Endothelial cell of umbilical vein (primary cell): ENCODE data around the gene STAT2. TPM values are rescaled to one million over a fixed set of nuclear protein-coding genes. Genes with fewer than 3 reads are reported as not detected.
A peak's percentile ranks its signal among the peaks of the same experiment; 100 is the strongest.

ENCODE experiments used
- BruUV-seq: library from RNA; stranded (reverse); fragments of 400-500 nt; replicated peaks from 2 replicates; lab custom pipeline; 2021; lab: Mats Ljungman, UMichigan
- CTCF ChIA-PET: fragments of 300-600, 350-600 bp; sonication (Branson Sonifier 250); formaldehyde crosslinking; loops from one replicate; lab custom pipeline; 2021; ENCODE audit warnings: antibody characterized with exemption, inconsistent platforms; lab: Charles Lee
- POLR2A ChIA-PET: fragments of 300-600, 350-600 bp; sonication (Branson Sonifier 250); formaldehyde crosslinking; loops from one replicate; lab custom pipeline; 2021; ENCODE audit warnings: antibody characterized with exemption, inconsistent platforms; lab: Charles Lee
- DNase-seq: peaks from one replicate; pipeline ENCODE4 v3.0.0-alpha.2; 2011; ENCODE audit warnings: low read depth, low spot score
- FAIRE-seq: peaks from 2 replicates; lab custom pipeline; 2011; peaks lifted over from hg19 to GRCh38; lab: Jason Lieb, UNC
- H2AFZ ChIP-seq: 2 replicates; pipeline ENCODE4 v1.6.0; 2012; ENCODE audit warnings: low read depth, low read length, control low read depth, inconsistent platforms
- H3K27ac ChIP-seq: 2 replicates; pipeline ENCODE4 v1.5.1; 2011; ENCODE audit warnings: low read depth, mild to moderate bottlenecking, control low read depth, low read length, moderate library complexity; ENCODE audit not compliant: insufficient read depth
- H3K27me3 ChIP-seq, 2 experiments: 2 replicates each; pipeline versions ENCODE4 v1.6.0 to v1.6.1; 2011; ENCODE audit warnings: low read length in 2 of 2, mixed read lengths in 1 of 2; ENCODE audit not compliant: control insufficient read depth in 2 of 2, insufficient read depth in 2 of 2
- H3K36me3 ChIP-seq, 2 experiments: 2 replicates in 1 of 2; 3 replicates in 1 of 2; pipeline ENCODE4 v1.5.1; 2011; ENCODE audit warnings: low read length in 2 of 2, mild to moderate bottlenecking in 1 of 2, moderate library complexity in 1 of 2; ENCODE audit not compliant: control insufficient read depth in 2 of 2, insufficient read depth in 2 of 2; ENCODE audit errors: extremely low read depth in 1 of 2
- H3K4me1 ChIP-seq: 3 replicates; pipeline ENCODE4 v1.5.1; 2011; ENCODE audit warnings: mild to moderate bottlenecking, low read length; ENCODE audit not compliant: control insufficient read depth, insufficient read depth; ENCODE audit errors: extremely low read depth
- H3K4me2 ChIP-seq: 2 replicates; pipeline ENCODE4 v1.6.1; 2011; ENCODE audit warnings: low read length, control low read depth, mixed read lengths; ENCODE audit not compliant: insufficient read depth
- H3K4me3 ChIP-seq, 3 experiments: fragments of 200-600 bp in 1 of 3; sonication (generic), shearing (Covaris generic) in 1 of 3; replicated peaks in 1 of 3; 2 replicates each; pipeline ENCODE4 v1.5.1; 2011 to 2016; ENCODE audit warnings: control low read depth in 3 of 3, low read length in 3 of 3, mild to moderate bottlenecking in 2 of 3, inconsistent platforms in 1 of 3, low read depth in 1 of 3, moderate library complexity in 1 of 3; ENCODE audit not compliant: insufficient read depth in 1 of 3
- H3K79me2 ChIP-seq: 2 replicates; pipeline ENCODE4 v1.6.0; 2012; ENCODE audit warnings: low read length, inconsistent platforms; ENCODE audit not compliant: control insufficient read depth, insufficient read depth
- H3K9ac ChIP-seq: replicated peaks from 2 replicates; pipeline ENCODE3; 2011; ENCODE audit warnings: low read length, control low read depth; ENCODE audit not compliant: insufficient read depth; ENCODE audit errors: extremely low read depth
- H3K9me1 ChIP-seq: replicated peaks from 3 replicates; pipeline ENCODE4 v1.6.0; 2011; ENCODE audit warnings: mild to moderate bottlenecking, low read length; ENCODE audit not compliant: control insufficient read depth, insufficient read depth; ENCODE audit errors: extremely low read depth
- H3K9me3 ChIP-seq: replicated peaks from 2 replicates; pipeline ENCODE4 v1.5.1; 2012; ENCODE audit warnings: low read length, inconsistent platforms; ENCODE audit not compliant: control insufficient read depth, insufficient read depth
- H4K20me1 ChIP-seq: replicated peaks from 2 replicates; pipeline ENCODE3; 2011; ENCODE audit warnings: mild to moderate bottlenecking, low read length; ENCODE audit not compliant: control insufficient read depth, insufficient read depth; ENCODE audit errors: extremely low read depth
- CTCF ChIP-seq, 2 donors: IDR thresholded peaks; 1 replicate in 1 of 2; 2 replicates in 1 of 2; pipeline ENCODE4 v1.5.1; 2011; ENCODE audit warnings: low read length in 2 of 2, mild to moderate bottlenecking in 2 of 2, moderate library complexity in 2 of 2, control low read depth in 1 of 2, inconsistent platforms in 1 of 2, low read depth in 1 of 2; ENCODE audit not compliant: insufficient read depth in 1 of 2; ENCODE audit errors: extremely low read depth in 1 of 2
- EZH2 ChIP-seq: IDR thresholded peaks from 2 replicates; pipeline ENCODE4 v1.6.1; 2012; ENCODE audit warnings: borderline replicate concordance, low read depth, mild to moderate bottlenecking, moderate library complexity, low read length, inconsistent platforms; ENCODE audit not compliant: severe bottlenecking
- FOS ChIP-seq: IDR thresholded peaks from 2 replicates; pipeline ENCODE4 v1.6.1; 2011; ENCODE audit warnings: mild to moderate bottlenecking, low read length, moderate library complexity, borderline replicate concordance; ENCODE audit not compliant: insufficient read depth
- GATA2 ChIP-seq: IDR thresholded peaks from 2 replicates; pipeline ENCODE4 v1.7.0; 2011; ENCODE audit warnings: low read depth, mild to moderate bottlenecking, moderate library complexity, mixed read lengths, low read length; ENCODE audit not compliant: insufficient read length, insufficient read depth
- JUN ChIP-seq: IDR thresholded peaks from 2 replicates; pipeline ENCODE4 v1.6.1; 2011; ENCODE audit warnings: borderline replicate concordance, low read depth; ENCODE audit not compliant: insufficient read length, insufficient read depth
- MAX ChIP-seq: IDR thresholded peaks from 2 replicates; pipeline ENCODE4 v1.6.1; 2011; ENCODE audit not compliant: insufficient read depth, insufficient read length
- MYC ChIP-seq: IDR thresholded peaks from one replicate; pipeline ENCODE4 v1.6.1; 2011; ENCODE audit warnings: mild to moderate bottlenecking, low read depth, low read length
- POLR2A ChIP-seq: IDR thresholded peaks from 2 replicates; pipeline ENCODE4 v1.6.1; 2012; ENCODE audit warnings: low read depth, mild to moderate bottlenecking, control low read depth, low read length
- POLR2AphosphoS5 ChIP-seq: IDR thresholded peaks from 2 replicates; pipeline ENCODE4 v1.6.1; 2012; ENCODE audit warnings: low read depth, mild to moderate bottlenecking, control low read depth, low read length, moderate library complexity; ENCODE audit not compliant: insufficient read depth
- dilution Hi-C: fragments of 300-500 bp; cut with MboI; formaldehyde crosslinking; loops from one replicate; pipeline ENCODE4 v1.15.0; 2019; ENCODE audit warnings: low sequenced_read_pairs; ENCODE audit not compliant: extremely low pct_ligation_motif_present
- intact Hi-C: fragments of 100-400 bp; cut with micrococcal nuclease; formaldehyde crosslinking; loops from one replicate; pipeline ENCODE4 v1.10.0; 2022
- polyA plus RNA-seq, 4 experiments: library from polyadenylated mRNA; depleted of rRNA in 3 of 4; stranded (reverse) in 3 of 4; unstranded in 1 of 4; fragments of >200 nt; gene quantifications; 2 replicates each; pipeline versions ENCODE4 v1.2.1 to v1.2.3, GENCODE V29; 2011 to 2012; ENCODE audit warnings: missing spikeins in 1 of 4
- total RNA-seq: library from RNA; stranded (reverse); gene quantifications from 2 replicates; pipeline ENCODE4 v1.2.3, GENCODE V29; 2021

STAT2 gene
- total and polyA plus RNA-seq, 2 donors (not counting 3 experiments of a cell fraction or from before 2014, with no cell fraction given) = 62.8 to 66.5 TPM

- Histone ChIP-seq H3K9ac (peak overlapping the region; percentile 59), H3K4me3 (peak overlapping the region; percentile 2 to 91 (median 88)), H3K9me3 (no peaks in the 10 kb centered on the region), H2AFZ (peak overlapping the region; percentile 4), H4K20me1 (peaks cover 2% of the 10 kb centered on the region), H3K9me1 (no peaks in the 10 kb centered on the region), H3K27ac (peak overlapping the region; percentile 49), H3K27me3 (no peaks in the 10 kb centered on the region), H3K4me1 (peaks cover 26% of the 10 kb centered on the region), H3K36me3 (no peaks in the 10 kb centered on the region), H3K79me2 (peaks cover 53% of the 10 kb centered on the region), H3K4me2 (peak overlapping the region; percentile 91)
- TF ChIP-seq MYC (no peak), POLR2A (peak; percentile 35)
- BruUV-seq = TSS peak; percentile 31
- ChIA-PET POLR2A (interaction anchor here (1.1 kb wide), 1 partner anchor 102 kb away, joined by 3 read pairs; no protein-coding TSS in a partner anchor), CTCF (interaction anchor here (2.2 kb wide), 2 partner anchors 17 to 165 kb away, joined by 6 read pairs; no protein-coding TSS in a partner anchor)
- FAIRE-seq = peak; percentile 65
- dilution Hi-C loops = no loop called here
- no peak for DNase-seq
- intact Hi-C loops = no loop called here
Measured at GRCh38 chr12:56299308-56299852, 60.5 kb downstream of the STAT2 start.

- Histone ChIP-seq H3K4me2 (peak overlapping the region; percentile 91), H3K36me3 (peaks cover 0 to under 1% of the 10 kb centered on the region in 2 experiments), H4K20me1 (peaks cover 2% of the 10 kb centered on the region), H3K9ac (peak overlapping the region; percentile 59), H3K9me1 (no peaks in the 10 kb centered on the region), H3K4me1 (peaks cover 26% of the 10 kb centered on the region), H2AFZ (no peak overlapping the region), H3K79me2 (peaks cover 58% of the 10 kb centered on the region), H3K9me3 (no peaks in the 10 kb centered on the region), H3K4me3 (peak overlapping the region; percentile 2 to 91 (median 88)), H3K27ac (no peak overlapping the region), H3K27me3 (no peaks in the 10 kb centered on the region)
- POLR2A ChIA-PET = no interaction called here
- DNase-seq (no peak), FAIRE-seq (no peak)
- intact Hi-C loops (no loop called here), dilution Hi-C loops (no loop called here)
- CTCF ChIA-PET = interaction anchor here (2.2 kb wide), 2 partner anchors 18 to 165 kb away, joined by 6 read pairs; no protein-coding TSS in a partner anchor
- TF ChIP-seq FOS = no peak
- no peak for TF ChIP-seq GATA2
- TF ChIP-seq MYC = no peak
- TF ChIP-seq EZH2 = no peak
- TF ChIP-seq JUN = no peak
- TF ChIP-seq POLR2A = no peak
- no peak for TF ChIP-seq POLR2AphosphoS5
- TF ChIP-seq MAX = no peak
- no peak for TF ChIP-seq CTCF (IDR thresholded peaks at IDR 0.05; ENCODE audit: extremely low read depth in 1 of 2, insufficient read depth in 1 of 2, low read depth in 1 of 2, low read length in 2 of 2)
- BruUV-seq = no TSS peak
Measured at GRCh38 chr12:56298828-56299227, 61.1 kb downstream of the STAT2 start.
